ENCODE measurements around the gene GGACT. TPM values are rescaled to one million over a fixed set of nuclear protein-coding genes. Genes with fewer than 3 reads are reported as not detected.

The GGACT gene
- total RNA-seq, 2 donors from 2014 or later = 2.7 to 6.6 TPM

DNA sequence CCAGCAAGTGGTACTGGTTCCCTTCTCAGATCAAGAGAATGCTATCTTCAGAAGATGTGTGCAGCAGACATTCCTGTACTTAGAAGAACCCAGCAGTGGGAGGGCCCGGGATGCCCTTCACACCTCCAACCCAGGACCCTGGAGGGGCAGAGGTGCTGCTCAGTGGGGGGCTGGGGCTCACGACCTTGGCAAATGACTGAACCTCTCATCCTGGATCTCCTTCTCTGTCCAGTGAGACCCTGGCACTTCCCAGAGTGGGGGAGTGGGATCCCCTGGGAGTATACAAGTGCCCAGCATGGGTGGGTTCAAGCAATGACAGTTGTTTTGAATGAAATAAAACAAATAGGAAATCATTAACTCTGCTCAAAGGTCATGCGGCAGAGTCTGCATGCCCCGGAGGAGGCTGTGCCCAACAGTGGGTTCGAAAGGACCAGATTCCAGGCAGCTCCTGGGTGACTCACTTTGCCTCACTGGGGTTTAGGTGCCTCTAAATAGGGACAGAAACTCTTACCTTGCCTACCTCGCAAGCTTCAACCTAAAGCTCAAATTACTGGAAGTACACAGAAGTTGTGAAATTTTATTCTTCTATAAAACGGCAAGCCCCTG lies 26.9 kb downstream of the GGACT start:
- 70 to 89% methylated on average over 5 to 7 of the region's 7 CpGs for WGBS, 2 experiments (ENCODE audit: insufficient coverage in 1 of 2, insufficient read length in 1 of 2)
- no peak overlapping the region for H3K27ac Mint-ChIP-seq

DNA sequence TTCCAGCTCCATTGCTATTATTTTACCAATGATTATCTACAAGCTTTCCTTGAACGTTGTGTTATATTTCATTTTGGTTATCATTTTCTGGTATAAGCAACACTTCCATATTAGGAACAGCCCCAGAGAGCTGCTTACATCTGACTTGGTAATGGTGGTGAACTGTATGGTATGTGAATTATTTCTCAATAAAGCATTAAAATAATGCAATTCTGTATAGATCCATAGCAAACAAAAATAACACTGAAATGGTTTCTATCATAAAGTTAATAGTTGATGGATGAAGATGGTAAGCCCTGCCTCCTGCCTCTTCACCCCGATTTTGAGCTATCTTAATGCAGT lies 27.5 kb downstream of the GGACT start:
- Mint-ChIP-seq H3K4me1 (peaks cover 2% of the 10 kb centered on the region), H3K27ac (no peak overlapping the region), H3K9me3 (peaks cover 10% of the 10 kb centered on the region), H3K27me3 (ENCODE audit: insufficient read depth) (no peaks in the 10 kb centered on the region), H3K36me3 (ENCODE audit: low read depth) (peaks cover 4% of the 10 kb centered on the region), H3K4me3 (no peak overlapping the region)
- no peak overlapping the region for H3K27ac ChIP-seq (ENCODE audit: low read depth, low read length)
- no peaks in the 10 kb centered on the region for H3K27me3 ChIP-seq (ENCODE audit: control insufficient read depth, insufficient read depth, low read length, poor library complexity, severe bottlenecking)
- no peak overlapping the region for H3K9ac ChIP-seq (ENCODE audit: extremely low read depth, low read length, poor library complexity, severe bottlenecking)
- no peaks in the 10 kb centered on the region for H3K36me3 ChIP-seq (ENCODE audit: control insufficient read depth, insufficient read depth, low read length)
- H3K4me3 ChIP-seq (ENCODE audit: low read length) = no peak overlapping the region
- TF ChIP-seq, protein P1, sequence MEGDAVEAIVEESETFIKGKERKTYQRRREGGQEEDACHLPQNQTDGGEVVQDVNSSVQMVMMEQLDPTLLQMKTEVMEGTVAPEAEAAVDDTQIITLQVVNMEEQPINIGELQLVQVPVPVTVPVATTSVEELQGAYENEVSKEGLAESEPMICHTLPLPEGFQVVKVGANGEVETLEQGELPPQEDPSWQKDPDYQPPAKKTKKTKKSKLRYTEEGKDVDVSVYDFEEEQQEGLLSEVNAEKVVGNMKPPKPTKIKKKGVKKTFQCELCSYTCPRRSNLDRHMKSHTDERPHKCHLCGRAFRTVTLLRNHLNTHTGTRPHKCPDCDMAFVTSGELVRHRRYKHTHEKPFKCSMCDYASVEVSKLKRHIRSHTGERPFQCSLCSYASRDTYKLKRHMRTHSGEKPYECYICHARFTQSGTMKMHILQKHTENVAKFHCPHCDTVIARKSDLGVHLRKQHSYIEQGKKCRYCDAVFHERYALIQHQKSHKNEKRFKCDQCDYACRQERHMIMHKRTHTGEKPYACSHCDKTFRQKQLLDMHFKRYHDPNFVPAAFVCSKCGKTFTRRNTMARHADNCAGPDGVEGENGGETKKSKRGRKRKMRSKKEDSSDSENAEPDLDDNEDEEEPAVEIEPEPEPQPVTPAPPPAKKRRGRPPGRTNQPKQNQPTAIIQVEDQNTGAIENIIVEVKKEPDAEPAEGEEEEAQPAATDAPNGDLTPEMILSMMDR (conservative IDR thresholded peaks at IDR 0.05) = no peak
- 96 to 100% methylated on average over 1 of the region's 2 CpGs for WGBS, 2 experiments (ENCODE audit: insufficient coverage in 1 of 2, insufficient read length in 1 of 2)
- DNase-seq = no peak
- H3K9me3 ChIP-seq (ENCODE audit: control insufficient read depth, low read length) = peaks cover 8% of the 10 kb centered on the region
- no peaks in the 10 kb centered on the region for H3K4me1 ChIP-seq (ENCODE audit: control insufficient read depth, insufficient read depth, low read length)

More for the DNA sequence above, 26.9 kb downstream of the GGACT start:
- Histone ChIP-seq H3K9me3 (ENCODE audit: control insufficient read depth, low read length) (peaks cover 10% of the 10 kb centered on the region), H3K27ac (ENCODE audit: low read depth, low read length) (no peak overlapping the region), H3K4me1 (ENCODE audit: control insufficient read depth, insufficient read depth, low read length) (no peaks in the 10 kb centered on the region), H3K4me3 (ENCODE audit: low read length) (no peak overlapping the region), H3K36me3 (ENCODE audit: control insufficient read depth, insufficient read depth, low read length) (no peaks in the 10 kb centered on the region), H3K27me3 (ENCODE audit: control insufficient read depth, insufficient read depth, low read length, poor library complexity, severe bottlenecking) (no peaks in the 10 kb centered on the region), H3K9ac (ENCODE audit: extremely low read depth, low read length, poor library complexity, severe bottlenecking) (no peak overlapping the region)
- DNase-seq = no peak
- Mint-ChIP-seq H3K9me3 (peaks cover 15% of the 10 kb centered on the region), H3K27me3 (ENCODE audit: insufficient read depth) (no peaks in the 10 kb centered on the region), H3K4me1 (peaks cover 2% of the 10 kb centered on the region), H3K36me3 (ENCODE audit: low read depth) (peaks cover 4% of the 10 kb centered on the region), H3K4me3 (no peak overlapping the region)
- TF ChIP-seq, protein P1 (conservative IDR thresholded peaks at IDR 0.05) = no peak

DNA sequence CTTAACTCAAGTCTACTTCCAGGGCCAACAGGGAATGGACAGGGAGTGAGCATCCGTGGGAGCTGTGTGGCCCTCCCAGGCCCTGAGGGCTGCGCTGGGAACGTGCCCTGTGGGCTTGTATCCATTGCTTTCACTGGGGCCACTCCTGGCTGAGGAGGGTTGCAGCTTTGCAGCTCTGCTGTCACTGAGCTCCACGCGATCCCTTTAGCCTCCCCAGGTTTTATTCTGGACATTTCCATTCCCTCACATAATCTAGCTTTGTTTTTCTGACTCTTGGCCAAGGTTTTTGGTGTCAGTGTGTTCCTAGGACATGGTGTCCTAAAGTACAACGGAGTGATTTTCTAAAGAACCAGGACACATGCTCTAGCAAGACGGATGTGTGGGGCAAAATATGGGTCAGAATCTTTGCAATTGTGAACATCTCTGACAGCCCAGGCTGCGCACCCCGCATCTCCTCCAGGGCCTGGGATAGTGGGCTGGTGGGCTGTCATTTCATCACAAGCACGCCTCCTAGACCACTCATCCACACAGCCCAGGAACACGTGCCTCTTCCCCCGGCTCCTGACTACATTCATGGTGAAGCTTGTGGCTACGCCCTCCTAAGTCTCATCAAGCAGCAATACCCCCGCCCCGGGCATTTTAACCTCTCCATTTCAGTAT lies 28.0 kb downstream of the GGACT start:
- no peak overlapping the region for H3K27ac Mint-ChIP-seq

More for the DNA sequence above, 28.0 kb downstream of the GGACT start:
- peaks cover 3% of the 10 kb centered on the region for H3K9me3 ChIP-seq (ENCODE audit: control insufficient read depth, low read length)
- no peaks in the 10 kb centered on the region for H3K27me3 ChIP-seq (ENCODE audit: control insufficient read depth, insufficient read depth, low read length, poor library complexity, severe bottlenecking)
- no peak overlapping the region for H3K9ac ChIP-seq (ENCODE audit: extremely low read depth, low read length, poor library complexity, severe bottlenecking)
- Mint-ChIP-seq H3K9me3 (peaks cover 7% of the 10 kb centered on the region), H3K4me3 (no peak overlapping the region), H3K4me1 (peaks cover 2% of the 10 kb centered on the region), H3K27me3 (ENCODE audit: insufficient read depth) (no peaks in the 10 kb centered on the region), H3K36me3 (ENCODE audit: low read depth) (peaks cover 1% of the 10 kb centered on the region)
- TF ChIP-seq, protein P1 (conservative IDR thresholded peaks at IDR 0.05) = no peak
- H3K36me3 ChIP-seq (ENCODE audit: control insufficient read depth, insufficient read depth, low read length) = no peaks in the 10 kb centered on the region
- peak; percentile 41 for DNase-seq
- no peak overlapping the region for H3K4me3 ChIP-seq (ENCODE audit: low read length)
- no peaks in the 10 kb centered on the region for H3K4me1 ChIP-seq (ENCODE audit: control insufficient read depth, insufficient read depth, low read length)
- no peak overlapping the region for H3K27ac ChIP-seq (ENCODE audit: low read depth, low read length)
- WGBS, 2 experiments (ENCODE audit: insufficient coverage in 1 of 2, insufficient read length in 1 of 2) = 89 to 92% methylated on average over 7 to 15 of the region's 15 CpGs

Data from endodermal cell (in vitro differentiated cells).